HFFc6 (cell line): ENCODE data around the gene NRAS. TPM values are rescaled to one million over a fixed set of nuclear protein-coding genes. Genes with fewer than 3 reads are reported as not detected.
A peak's percentile ranks its signal among the peaks of the same experiment; 100 is the strongest.
"Not testable (repeated sequence)": the region's sequence is repeated elsewhere in the genome, so short reads cannot be mapped to it uniquely, and the experiment has no call there.

Experiments
- DNase-seq: peaks from one replicate; pipeline ENCODE4 v3.0.0-alpha.2; 2018
- H3K27ac Mint-ChIP-seq: 2 replicates; pipeline ENCODE4 v1.8.0; 2020; ENCODE audit warnings: mild to moderate bottlenecking, mixed read lengths
- H3K27me3 Mint-ChIP-seq: 2 replicates; pipeline ENCODE4 v1.8.0; 2021; ENCODE audit warnings: mild to moderate bottlenecking, moderate library complexity, mixed read lengths; ENCODE audit not compliant: insufficient read depth
- H3K36me3 Mint-ChIP-seq: 2 replicates; pipeline ENCODE4 v1.8.0; 2021; ENCODE audit warnings: low read depth, mixed read lengths
- H3K4me1 Mint-ChIP-seq: 2 replicates; pipeline ENCODE4 v1.8.0; 2020; ENCODE audit warnings: low read depth, mixed read lengths
- H3K4me3 Mint-ChIP-seq: 2 replicates; pipeline ENCODE4 v1.8.0; 2020; ENCODE audit warnings: mild to moderate bottlenecking, moderate library complexity, mixed read lengths
- H3K9me3 Mint-ChIP-seq: 2 replicates; pipeline ENCODE4 v1.8.0; 2020; ENCODE audit warnings: mild to moderate bottlenecking, mixed read lengths
- total RNA-seq, 6 experiments: library from RNA; stranded (reverse); fragmentation: NEBNext Ultra II Directional; extraction: Animal tissue kit (Norgen Biotek cat#: 25700); gene quantifications; 2 replicates in 1 of 6; 3 replicates in 5 of 6; pipeline ENCODE4 v1.2.3, GENCODE V29; 2021
- TF ChIP-seq, protein P1 (sequence below): fragments of 200-600 bp; sonication (generic); IDR thresholded peaks from 2 replicates; pipeline ENCODE4 v1.5.0; 2021; ENCODE audit warnings: antibody characterized with exemption, mild to moderate bottlenecking

NRAS gene
- total RNA-seq, 6 experiments from 2014 or later: 38.9 to 60.1 (median 49.8) TPM

GRCh38 chr1:114756009-114756892 lies 39.7 kb upstream of the NRAS start:
- no peaks in the 10 kb centered on the region for H3K27me3 Mint-ChIP-seq
- no peak for DNase-seq
- peaks cover 69% of the 10 kb centered on the region for H3K4me1 Mint-ChIP-seq
- peak overlapping the region; percentile 100 for H3K27ac Mint-ChIP-seq
- peaks cover 16% of the 10 kb centered on the region for H3K36me3 Mint-ChIP-seq
- H3K4me3 Mint-ChIP-seq: peak overlapping the region; percentile 92
- TF ChIP-seq, protein P1, sequence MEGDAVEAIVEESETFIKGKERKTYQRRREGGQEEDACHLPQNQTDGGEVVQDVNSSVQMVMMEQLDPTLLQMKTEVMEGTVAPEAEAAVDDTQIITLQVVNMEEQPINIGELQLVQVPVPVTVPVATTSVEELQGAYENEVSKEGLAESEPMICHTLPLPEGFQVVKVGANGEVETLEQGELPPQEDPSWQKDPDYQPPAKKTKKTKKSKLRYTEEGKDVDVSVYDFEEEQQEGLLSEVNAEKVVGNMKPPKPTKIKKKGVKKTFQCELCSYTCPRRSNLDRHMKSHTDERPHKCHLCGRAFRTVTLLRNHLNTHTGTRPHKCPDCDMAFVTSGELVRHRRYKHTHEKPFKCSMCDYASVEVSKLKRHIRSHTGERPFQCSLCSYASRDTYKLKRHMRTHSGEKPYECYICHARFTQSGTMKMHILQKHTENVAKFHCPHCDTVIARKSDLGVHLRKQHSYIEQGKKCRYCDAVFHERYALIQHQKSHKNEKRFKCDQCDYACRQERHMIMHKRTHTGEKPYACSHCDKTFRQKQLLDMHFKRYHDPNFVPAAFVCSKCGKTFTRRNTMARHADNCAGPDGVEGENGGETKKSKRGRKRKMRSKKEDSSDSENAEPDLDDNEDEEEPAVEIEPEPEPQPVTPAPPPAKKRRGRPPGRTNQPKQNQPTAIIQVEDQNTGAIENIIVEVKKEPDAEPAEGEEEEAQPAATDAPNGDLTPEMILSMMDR: no peak
- no peaks in the 10 kb centered on the region for H3K9me3 Mint-ChIP-seq

- Mint-ChIP-seq H3K9me3 (no peaks in the 10 kb centered on the region), H3K36me3 (peaks cover 19% of the 10 kb centered on the region), H3K27ac (peak overlapping the region; percentile 51), H3K4me1 (peaks cover 79% of the 10 kb centered on the region), H3K4me3 (peak overlapping the region; percentile 92), H3K27me3 (no peaks in the 10 kb centered on the region)
- TF ChIP-seq, protein P1: no peak
- DNase-seq: no peak
Measured at GRCh38 chr1:114755006-114755931, 38.7 kb upstream of the NRAS start.

DNA sequence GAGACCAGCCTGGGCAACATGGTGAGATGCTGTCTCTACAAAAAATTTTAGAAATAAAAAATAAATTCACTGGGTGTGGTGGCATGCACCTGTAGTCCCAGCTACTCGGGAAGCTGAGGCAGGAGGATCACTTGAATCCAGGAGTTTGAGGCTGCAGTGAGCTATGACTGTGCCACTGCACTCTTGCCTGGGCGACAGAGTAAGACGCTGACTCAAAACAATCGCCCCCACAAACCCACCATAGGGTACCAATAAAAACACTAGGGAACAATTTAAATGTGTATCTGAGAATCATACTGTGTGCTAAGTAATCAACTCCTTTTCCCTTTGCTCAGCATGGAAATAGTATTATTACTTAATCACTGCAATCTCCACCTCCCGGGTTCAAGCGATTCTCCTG lies 37.1 kb upstream of the NRAS start:
- not testable (repeated sequence) for H3K27ac Mint-ChIP-seq, H3K27me3 Mint-ChIP-seq, DNase-seq, H3K4me3 Mint-ChIP-seq, H3K9me3 Mint-ChIP-seq
- H3K4me1 Mint-ChIP-seq: peaks cover 85% of the 10 kb centered on the region
- peaks cover 34% of the 10 kb centered on the region for H3K36me3 Mint-ChIP-seq

- H3K4me1 Mint-ChIP-seq: peaks cover 85% of the 10 kb centered on the region
Measured at GRCh38 chr1:114753143-114753542, 36.6 kb upstream of the NRAS start.

DNA sequence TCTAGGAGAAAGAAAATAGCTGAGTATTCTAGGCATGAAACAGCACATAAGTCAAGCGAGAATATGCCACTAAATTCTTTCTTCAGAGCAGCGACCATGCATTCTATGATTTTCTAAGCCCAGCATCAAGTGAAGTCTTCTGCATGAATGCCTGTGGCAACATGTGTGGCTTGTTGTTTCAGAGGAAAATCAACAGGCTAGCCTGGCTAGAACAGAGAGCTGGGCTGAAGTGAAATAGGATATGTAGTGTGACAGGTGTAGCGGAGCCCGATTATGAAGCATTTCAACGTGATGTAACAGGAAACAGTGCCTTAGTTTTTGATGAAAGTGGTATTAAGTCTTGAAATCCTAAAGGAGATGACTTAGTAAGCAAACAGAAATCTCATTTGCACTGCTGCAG lies 34.2 kb upstream of the NRAS start:
- H3K9me3 Mint-ChIP-seq: no peaks in the 10 kb centered on the region
- H3K27me3 Mint-ChIP-seq: peaks cover 2% of the 10 kb centered on the region; the same call in 1 of the 2 replicates
- TF ChIP-seq, protein P1: no peak
- H3K36me3 Mint-ChIP-seq: peaks cover 45% of the 10 kb centered on the region
- H3K4me1 Mint-ChIP-seq: peaks cover 86% of the 10 kb centered on the region
- DNase-seq: no peak
- no peak overlapping the region for H3K27ac Mint-ChIP-seq
- no peak overlapping the region for H3K4me3 Mint-ChIP-seq

More at GRCh38 chr1:114753143-114753542, 36.6 kb upstream of the NRAS start:
- no peak for DNase-seq
- TF ChIP-seq, protein P1: no peak
- Mint-ChIP-seq H3K27ac (no peak overlapping the region), H3K27me3 (no peaks in the 10 kb centered on the region), H3K9me3 (no peaks in the 10 kb centered on the region), H3K4me3 (no peak overlapping the region), H3K36me3 (peaks cover 40% of the 10 kb centered on the region)
